Measurements from ENCODE around the gene UGT1A8. TPM values are rescaled to one million over a fixed set of nuclear protein-coding genes. Genes with fewer than 3 reads are reported as not detected.

Gene UGT1A8
- total and polyA plus RNA-seq, 2 of the 4 experiments (the other 2 are of a cell fraction) = not detected

DNA sequence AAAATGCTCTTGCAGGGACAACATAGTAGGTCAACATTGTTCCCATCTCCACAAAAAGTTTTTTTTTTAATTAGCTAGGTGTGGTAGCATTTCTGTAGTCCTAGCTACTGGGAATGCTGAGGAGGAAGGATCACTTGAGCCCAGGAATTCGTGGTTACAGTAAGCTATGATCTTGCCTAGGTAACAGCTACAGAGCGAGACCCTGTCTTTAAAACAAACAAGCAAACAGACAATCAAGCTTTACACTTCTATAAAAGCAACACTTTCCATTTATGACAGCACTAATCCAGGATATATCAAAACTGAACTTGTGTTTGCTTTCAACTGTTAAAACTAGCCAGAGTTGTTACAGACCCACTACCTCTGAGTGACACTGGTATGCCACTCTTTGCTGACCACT is 123.4 kb downstream of the UGT1A8 start:
- H4K5ac ChIP-seq (ENCODE audit: low read depth, low read length) = no peak overlapping the region
- no peaks in the 10 kb centered on the region for H3K9me1 ChIP-seq (ENCODE audit: insufficient read depth, low read length)
- H3K79me1 ChIP-seq (ENCODE audit: low read depth in 1 of 2, low read length in 2 of 2) = no peaks in the 10 kb centered on the region
- no peak for ATAC-seq (ENCODE audit: low read depth)
- intact Hi-C loops (cut with micrococcal nuclease) = no loop called here
- H3K4me2 ChIP-seq (ENCODE audit: low read depth, low read length) = no peak overlapping the region
- no peak overlapping the region for H3K4ac ChIP-seq (ENCODE audit: low read depth, low read length)
- no peak overlapping the region for H2BK120ac ChIP-seq (ENCODE audit: low read depth, low read length)
- H3K9me3 ChIP-seq (ENCODE audit: control insufficient read depth, insufficient read depth, low read length) = no peaks in the 10 kb centered on the region
- H3K27ac ChIP-seq (ENCODE audit: insufficient read depth, low read length) = no peak overlapping the region
- no peak overlapping the region for H3K23ac ChIP-seq (ENCODE audit: low read depth, low read length)
- TF ChIP-seq SMC3 (IDR thresholded peaks at IDR 0.05; ENCODE audit: low read depth, low read length) = no peak
- TF ChIP-seq RFX5 (IDR thresholded peaks at IDR 0.05; ENCODE audit: low read depth, low read length) = no peak
- TF ChIP-seq POLR2A (IDR thresholded peaks at IDR 0.05; ENCODE audit: low read depth, low read length) = no peak
- no peak for TF ChIP-seq MAFK (IDR thresholded peaks at IDR 0.05; ENCODE audit: low read depth, low read length)
- no peak for TF ChIP-seq CTCF (conservative IDR thresholded peaks at IDR 0.05; ENCODE audit: low read depth, low read length)
- TF ChIP-seq, protein P1, sequence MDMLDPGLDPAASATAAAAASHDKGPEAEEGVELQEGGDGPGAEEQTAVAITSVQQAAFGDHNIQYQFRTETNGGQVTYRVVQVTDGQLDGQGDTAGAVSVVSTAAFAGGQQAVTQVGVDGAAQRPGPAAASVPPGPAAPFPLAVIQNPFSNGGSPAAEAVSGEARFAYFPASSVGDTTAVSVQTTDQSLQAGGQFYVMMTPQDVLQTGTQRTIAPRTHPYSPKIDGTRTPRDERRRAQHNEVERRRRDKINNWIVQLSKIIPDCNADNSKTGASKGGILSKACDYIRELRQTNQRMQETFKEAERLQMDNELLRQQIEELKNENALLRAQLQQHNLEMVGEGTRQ (IDR thresholded peaks at IDR 0.05; ENCODE audit: low read depth, low read length) = no peak
- TF ChIP-seq CHD1 (IDR thresholded peaks at IDR 0.05; ENCODE audit: low read depth, low read length) = no peak
- TF ChIP-seq CEBPB (IDR thresholded peaks at IDR 0.05; ENCODE audit: low read depth, low read length) = no peak
- TF ChIP-seq NFE2L2 (IDR thresholded peaks at IDR 0.05; ENCODE audit: low read depth, low read length) = no peak
- TF ChIP-seq RCOR1 (IDR thresholded peaks at IDR 0.05; ENCODE audit: insufficient replicate concordance, low read length) = no peak
- TF ChIP-seq ELK1 (IDR thresholded peaks at IDR 0.05; ENCODE audit: borderline replicate concordance, low read depth, low read length) = no peak
- no peak for TF ChIP-seq MAZ (IDR thresholded peaks at IDR 0.05; ENCODE audit: borderline replicate concordance, low read depth, low read length)
- TF ChIP-seq BHLHE40 (IDR thresholded peaks at IDR 0.05; ENCODE audit: low read depth, low read length) = no peak
- no peak for TF ChIP-seq RAD21 (IDR thresholded peaks at IDR 0.05; ENCODE audit: low read length)
- no peak for TF ChIP-seq MXI1 (IDR thresholded peaks at IDR 0.05; ENCODE audit: borderline replicate concordance, low read depth, low read length)
- no peak for TF ChIP-seq FOS (IDR thresholded peaks at IDR 0.05; ENCODE audit: low read depth, low read length)
- H4K8ac ChIP-seq (ENCODE audit: low read depth in 2 of 2, low read length in 2 of 2) = no peak overlapping the region
- H2AK5ac ChIP-seq (ENCODE audit: low read depth, low read length) = no peak overlapping the region
- no peak overlapping the region for H3K14ac ChIP-seq (replicated peaks; ENCODE audit: low read depth, low read length)
- no peak overlapping the region for H4K91ac ChIP-seq (ENCODE audit: insufficient read depth, low read depth, low read length)
- no TSS peak for BruUV-seq (replicated peaks)
- H3K36me3 ChIP-seq (ENCODE audit: control insufficient read depth, insufficient read depth, low read length) = no peaks in the 10 kb centered on the region
- no peaks in the 10 kb centered on the region for H3K4me1 ChIP-seq (ENCODE audit: control insufficient read depth, insufficient read depth, low read length)
- no peak overlapping the region for H3K56ac ChIP-seq (ENCODE audit: extremely low read depth, insufficient read depth, low read length)
- H2AK9ac ChIP-seq (replicated peaks; ENCODE audit: low read depth, low read length, poor library complexity) = no peak overlapping the region
- DNase-seq = no peak
- H2AFZ ChIP-seq (replicated peaks; ENCODE audit: low read length, poor library complexity) = no peak overlapping the region
- no peaks in the 10 kb centered on the region; the same call in 1 of the 2 replicates for H3K27me3 ChIP-seq (ENCODE audit: control insufficient read depth, insufficient read depth, low read length)
- no peak overlapping the region for H3K4me3 ChIP-seq (ENCODE audit: insufficient read depth, low read depth, low read length)
- ChIA-PET CTCF (no interaction called here), POLR2A (ENCODE audit: unreplicated experiment) (no interaction called here)
- dilution Hi-C loops (cut with HindIII; ENCODE audit: low sequenced_read_pairs, unreplicated experiment) = no loop called here
- in situ Hi-C loops (cut with MboI; ENCODE audit: low sequenced_read_pairs) = no loop called here
- H3K18ac ChIP-seq (ENCODE audit: low read depth, low read length) = no peak overlapping the region
- no CpG with 5 or more reads among the region's 2 CpGs for WGBS, 2 experiments (ENCODE audit: extremely low coverage in 2 of 2, insufficient read length in 1 of 2)
- no peak overlapping the region for H2BK15ac ChIP-seq (ENCODE audit: low read depth, low read length)
- no peak overlapping the region for H3K9ac ChIP-seq (ENCODE audit: low read depth, low read length)
- H2BK20ac ChIP-seq (ENCODE audit: low read depth, low read length) = no peak overlapping the region
- H2BK5ac ChIP-seq (ENCODE audit: low read depth, low read length, poor library complexity, severe bottlenecking) = no peak overlapping the region
- no peaks in the 10 kb centered on the region for H4K20me1 ChIP-seq (ENCODE audit: insufficient read depth, low read length)

All from IMR-90 (cell line).